Stomach (tissue), 9 donors: ENCODE data around the gene CMIP. TPM values are rescaled to one million over a fixed set of nuclear protein-coding genes. Genes with fewer than 3 reads are reported as not detected.

ENCODE experiments used
- DNase-seq, 2 donors: peaks; one replicate each; pipeline versions ENCODE4 v3.0.0 to v3.0.0-alpha.2; 2013 to 2019
- H3K27ac ChIP-seq, 5 donors: fragments of 200-600 bp in 4 of 5; sonication (generic) in 4 of 5; one replicate each; pipeline ENCODE4 v1.5.1; 2013 to 2019; ENCODE audit warnings: mild to moderate bottlenecking in 1 of 5, moderate library complexity in 1 of 5
- H3K27me3 ChIP-seq, 3 donors: fragments of 200-600 bp; sonication (generic); one replicate each; pipeline ENCODE4 v1.5.1; 2017 to 2019; ENCODE audit warnings: mixed run types in 1 of 3
- H3K36me3 ChIP-seq, 4 donors: fragments of 200-600 bp; sonication (generic); 1 replicate in 3 of 4; 2 replicates in 1 of 4; pipeline ENCODE4 v1.5.1; 2016 to 2019
- H3K4me1 ChIP-seq, 4 donors: fragments of 200-600 bp; sonication (generic); one replicate each; pipeline ENCODE4 v1.5.1; 2016 to 2019
- H3K4me3 ChIP-seq, 4 donors: fragments of 200-600 bp; sonication (generic) in 3 of 4; one replicate each; pipeline ENCODE4 v1.5.1; 2016 to 2019; ENCODE audit warnings: mild to moderate bottlenecking in 1 of 4
- H3K9me3 ChIP-seq, 4 donors: fragments of 200-600 bp; sonication (generic); one replicate each; pipeline ENCODE4 v1.5.1; 2016 to 2019
- EP300 ChIP-seq: sonication (generic); formaldehyde crosslinking; IDR thresholded peaks from one replicate; pipeline ENCODE4 v1.6.1; 2017; ENCODE audit warnings: antibody characterized with exemption
- POLR2A ChIP-seq, 4 donors: fragments of 450-650 bp; IDR thresholded peaks; one replicate each; pipeline ENCODE4 v1.6.1; 2016; ENCODE audit warnings: antibody characterized with exemption in 4 of 4, control low read depth in 2 of 4, mild to moderate bottlenecking in 1 of 4, moderate library complexity in 1 of 4
- POLR2AphosphoS5 ChIP-seq, 3 donors: sonication (generic); formaldehyde crosslinking; IDR thresholded peaks; one replicate each; pipeline ENCODE4 v1.6.1; 2016; ENCODE audit warnings: antibody characterized with exemption in 3 of 3
- WGBS, 5 donors: extraction: QIAGEN DNeasy Blood & Tissue Kit in 3 of 5; methylation state at CpG; one replicate each; pipeline versions ENCODE4 v1.1.5 to v1.1.7; 2013 to 2018; 5-methylcytosine and 5-hydroxymethylcytosine counted together
- intact Hi-C: fragments of 100-400 bp; cut with DNase I; formaldehyde crosslinking; loops from one replicate; pipeline ENCODE4 v1.15.1; 2023; ENCODE audit warnings: low total_unique reads
- polyA plus RNA-seq, 3 donors: library from polyadenylated mRNA; stranded (reverse); fragments of 200-250 nt; gene quantifications; one replicate each; pipeline ENCODE4 v1.2.3, GENCODE V29; 2013
- total RNA-seq, 5 donors: library from RNA; depleted of rRNA; stranded (reverse); fragments of >200 nt; gene quantifications; one replicate each; pipeline versions ENCODE4 v1.1.0 to v1.2.3, GENCODE V29; 2014 to 2016
- TF ChIP-seq, protein P1 (sequence below), 7 experiments: fragments of 450-650 bp in 4 of 7; fragments of 200-600 bp in 3 of 7; sonication (generic) in 3 of 7; IDR thresholded peaks; one replicate each; pipeline ENCODE4 v1.5.1; 2016 to 2019; ENCODE audit warnings: antibody characterized with exemption in 7 of 7, control low read depth in 2 of 7, mild to moderate bottlenecking in 1 of 7
- donor health status: healthy with polysubstance abuse.
- donor health status: Bipolar disorder and iron deficiency.
- donor health status: healthy.

Gene CMIP
- total and polyA plus RNA-seq, 8 donors = 11.1 to 71.0 (median 31.2) TPM

DNA sequence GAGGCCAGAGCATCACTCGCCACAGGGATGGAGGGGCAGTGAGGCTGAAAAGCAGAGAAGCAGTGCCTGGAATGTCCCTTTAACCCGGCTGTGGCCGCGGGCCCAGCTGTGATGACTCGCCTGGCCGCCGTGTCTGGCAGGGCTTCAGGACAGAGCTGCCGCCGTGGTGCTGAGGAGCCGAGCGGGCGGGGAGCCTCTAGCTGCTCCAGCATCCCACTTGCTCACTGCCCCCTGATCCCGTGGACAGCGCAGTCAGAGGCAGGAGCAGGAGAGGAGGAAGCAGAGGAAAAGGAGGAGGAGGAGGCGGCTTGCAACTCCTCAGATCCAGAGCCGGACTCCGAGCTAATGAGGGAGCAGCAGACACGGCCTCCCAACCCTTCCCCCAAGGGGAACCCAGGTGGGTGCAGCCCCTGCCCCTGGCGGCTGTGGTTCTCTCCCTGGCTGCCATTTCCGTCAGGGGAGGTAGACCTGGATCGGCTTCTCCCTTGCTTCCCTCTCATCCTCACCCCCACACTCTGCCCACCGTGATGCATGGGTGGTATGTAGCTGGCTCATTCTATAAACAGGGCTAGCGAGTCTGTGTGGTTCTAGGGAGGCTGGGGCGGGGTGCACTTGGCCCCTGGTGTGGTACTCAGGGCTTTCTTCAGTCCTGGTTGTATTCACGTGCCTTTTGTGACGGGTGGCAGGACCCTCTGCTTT, 165.7 kb downstream of the CMIP start:
- Histone ChIP-seq H3K4me1 (peaks cover 31 to 81% (median 52%) of the 10 kb centered on the region in 4 donors), H3K27me3 (no peaks in the 10 kb centered on the region), H3K4me3 (peak overlapping the region in 2 of 4 donors; percentile 7 to 14), H3K27ac (peak overlapping the region; percentile 6 to 65 (median 59)), H3K36me3 (peaks cover 2 to 60% (median 16%) of the 10 kb centered on the region in 4 donors), H3K9me3 (no peaks in the 10 kb centered on the region)
- TF ChIP-seq EP300 (no peak), POLR2AphosphoS5 (IDR thresholded peaks at IDR 0.05) (peak; percentile 2 to 71 (median 44))
- intact Hi-C loops = loop anchor here (10.0 kb wide), 1 partner anchor 115 kb away; no protein-coding TSS in a partner anchor
- DNase-seq = peak; percentile 58 to 84
- WGBS, 5 donors = 59 to 87% (median 64%) methylated on average over 9 to 26 of the region's 26 CpGs

DNA sequence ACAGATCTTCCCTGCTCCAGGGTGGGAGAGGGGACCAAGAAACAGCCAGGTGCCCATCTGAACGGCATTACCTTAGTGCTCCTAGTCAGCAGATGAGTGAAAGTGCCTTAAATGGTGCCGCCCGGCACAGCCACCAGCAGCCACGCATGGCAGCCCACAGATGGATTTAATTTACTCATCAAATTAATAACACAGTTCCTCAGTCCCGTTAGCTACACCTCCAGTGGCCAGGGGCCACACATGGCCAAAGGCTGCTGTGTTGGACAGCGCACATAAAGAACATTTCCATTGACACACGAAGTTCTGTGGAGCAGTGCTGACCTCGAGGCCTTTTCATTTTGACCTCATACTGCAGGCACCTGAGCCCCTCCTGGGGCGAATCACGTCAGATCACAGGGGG, 166.3 kb downstream of the CMIP start:
- peak overlapping the region in 2 of 4 donors; percentile 7 to 14 for H3K4me3 ChIP-seq
- TF ChIP-seq, protein P1, sequence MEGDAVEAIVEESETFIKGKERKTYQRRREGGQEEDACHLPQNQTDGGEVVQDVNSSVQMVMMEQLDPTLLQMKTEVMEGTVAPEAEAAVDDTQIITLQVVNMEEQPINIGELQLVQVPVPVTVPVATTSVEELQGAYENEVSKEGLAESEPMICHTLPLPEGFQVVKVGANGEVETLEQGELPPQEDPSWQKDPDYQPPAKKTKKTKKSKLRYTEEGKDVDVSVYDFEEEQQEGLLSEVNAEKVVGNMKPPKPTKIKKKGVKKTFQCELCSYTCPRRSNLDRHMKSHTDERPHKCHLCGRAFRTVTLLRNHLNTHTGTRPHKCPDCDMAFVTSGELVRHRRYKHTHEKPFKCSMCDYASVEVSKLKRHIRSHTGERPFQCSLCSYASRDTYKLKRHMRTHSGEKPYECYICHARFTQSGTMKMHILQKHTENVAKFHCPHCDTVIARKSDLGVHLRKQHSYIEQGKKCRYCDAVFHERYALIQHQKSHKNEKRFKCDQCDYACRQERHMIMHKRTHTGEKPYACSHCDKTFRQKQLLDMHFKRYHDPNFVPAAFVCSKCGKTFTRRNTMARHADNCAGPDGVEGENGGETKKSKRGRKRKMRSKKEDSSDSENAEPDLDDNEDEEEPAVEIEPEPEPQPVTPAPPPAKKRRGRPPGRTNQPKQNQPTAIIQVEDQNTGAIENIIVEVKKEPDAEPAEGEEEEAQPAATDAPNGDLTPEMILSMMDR (IDR thresholded peaks at IDR 0.05) = no peak
- TF ChIP-seq POLR2A (IDR thresholded peaks at IDR 0.05) (no peak), EP300 (no peak), POLR2AphosphoS5 (IDR thresholded peaks at IDR 0.05) (no peak)
- DNase-seq = no peak
- 86 to 91% (median 88%) methylated on average over 10 of the region's 10 CpGs for WGBS, 5 donors
- peaks cover 2 to 60% (median 16%) of the 10 kb centered on the region in 4 donors for H3K36me3 ChIP-seq
- H3K27me3 ChIP-seq = no peaks in the 10 kb centered on the region
- H3K27ac ChIP-seq = peak overlapping the region; percentile 6 to 65 (median 59)
- peaks cover 29 to 78% (median 50%) of the 10 kb centered on the region in 4 donors for H3K4me1 ChIP-seq
- intact Hi-C loops = loop anchor here (10.0 kb wide), 1 partner anchor 114 kb away; no protein-coding TSS in a partner anchor
- no peaks in the 10 kb centered on the region for H3K9me3 ChIP-seq

DNA sequence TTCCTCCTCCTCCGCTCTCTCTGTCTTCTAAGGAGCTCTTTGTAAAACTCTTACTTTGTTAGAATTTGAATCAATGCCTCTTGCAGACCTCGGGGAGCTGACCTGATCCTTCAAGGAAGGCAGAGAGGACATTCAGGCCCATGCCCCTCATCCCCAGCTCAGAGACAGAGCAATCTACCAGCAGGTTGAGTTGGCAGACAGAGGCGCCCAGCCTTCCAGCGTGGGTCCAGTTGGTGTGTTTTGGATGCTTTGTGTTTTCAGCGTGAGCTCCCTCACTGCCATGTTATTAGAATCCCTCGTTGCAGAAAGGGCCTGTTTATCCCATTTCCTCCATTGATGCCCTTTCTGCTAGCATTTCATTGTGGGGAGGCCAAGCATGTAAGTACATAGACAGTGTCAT, 167.1 kb downstream of the CMIP start:
- 77 to 85% (median 81%) methylated on average over 6 of the region's 6 CpGs for WGBS, 5 donors
- TF ChIP-seq POLR2AphosphoS5 (IDR thresholded peaks at IDR 0.05) = no peak
- no peak for TF ChIP-seq POLR2A (IDR thresholded peaks at IDR 0.05)
- TF ChIP-seq, protein P1 (IDR thresholded peaks at IDR 0.05) = no peak
- no peak for TF ChIP-seq EP300
- intact Hi-C loops = loop anchor here (10.0 kb wide), 1 partner anchor 113 kb away; no protein-coding TSS in a partner anchor
- H3K9me3 ChIP-seq = no peaks in the 10 kb centered on the region
- peaks cover 2 to 60% (median 16%) of the 10 kb centered on the region in 4 donors for H3K36me3 ChIP-seq
- H3K27ac ChIP-seq = peak overlapping the region in 4 of 5 donors; percentile 5 to 65 (median 60)
- no peaks in the 10 kb centered on the region for H3K27me3 ChIP-seq
- H3K4me1 ChIP-seq = peaks cover 26 to 79% (median 52%) of the 10 kb centered on the region in 4 donors
- no peak overlapping the region for H3K4me3 ChIP-seq
- DNase-seq = no peak

DNA sequence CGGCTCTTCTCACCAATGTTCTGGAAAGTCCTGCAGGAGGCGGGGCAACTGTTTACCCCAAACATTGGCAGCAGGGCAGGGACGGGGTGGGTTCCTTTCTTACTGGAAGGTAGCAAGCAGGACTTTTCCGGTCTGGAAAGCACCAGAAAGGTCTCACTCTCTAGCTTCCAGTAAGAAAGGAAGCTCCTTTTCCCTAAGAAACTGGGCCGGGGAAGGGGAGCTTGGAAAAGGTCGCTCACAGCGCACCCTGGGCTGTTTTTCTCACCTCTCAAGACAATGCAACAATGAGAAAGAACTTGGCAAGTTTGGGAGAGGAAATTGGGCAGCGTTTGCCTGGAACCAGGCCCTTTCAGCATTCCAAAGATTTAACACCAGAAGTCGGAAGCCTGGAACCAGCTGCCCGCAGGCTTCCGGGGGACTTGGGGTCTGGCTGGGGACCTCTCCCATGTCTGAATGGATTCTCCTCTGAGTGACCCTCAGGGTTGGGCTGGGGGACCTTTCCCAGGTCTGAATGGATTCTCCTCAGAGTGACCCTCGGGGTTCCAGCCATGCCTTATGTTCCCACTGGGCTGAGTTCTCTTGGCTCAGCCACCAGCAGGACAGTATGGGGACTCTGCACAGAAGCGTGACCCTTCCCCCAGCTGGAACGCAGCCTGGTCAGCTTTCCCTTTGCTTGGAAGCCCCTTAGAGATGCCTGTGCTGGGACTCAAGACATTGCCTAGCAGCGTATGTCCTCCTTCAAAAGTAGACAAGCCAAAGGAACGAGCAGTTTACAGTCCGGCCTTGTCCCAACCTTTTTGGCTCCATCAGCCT, 167.9 kb downstream of the CMIP start:
- 57 to 73% (median 62%) methylated on average over 15 to 17 of the region's 17 CpGs for WGBS, 5 donors
- intact Hi-C loops = loop anchor here (10.0 kb wide), 1 partner anchor 112 kb away; no protein-coding TSS in a partner anchor
- peaks cover 2 to 65% (median 16%) of the 10 kb centered on the region in 4 donors for H3K36me3 ChIP-seq

More for the DNA sequence above, 167.9 kb downstream of the CMIP start:
- no peaks in the 10 kb centered on the region for H3K27me3 ChIP-seq
- peaks cover 32 to 82% (median 58%) of the 10 kb centered on the region in 4 donors for H3K4me1 ChIP-seq
- H3K4me3 ChIP-seq = no peak overlapping the region
- peak in 1 of 2 donors; percentile 69 for DNase-seq
- peak overlapping the region in 4 of 5 donors; percentile 47 to 65 (median 60) for H3K27ac ChIP-seq
- TF ChIP-seq POLR2A (IDR thresholded peaks at IDR 0.05) (no peak), EP300 (peak; percentile 24), POLR2AphosphoS5 (IDR thresholded peaks at IDR 0.05) (no peak)
- TF ChIP-seq, protein P1 (IDR thresholded peaks at IDR 0.05) = no peak
- no peaks in the 10 kb centered on the region for H3K9me3 ChIP-seq
